Measurements from ENCODE around the gene DLK1. TPM values are rescaled to one million over a fixed set of nuclear protein-coding genes. Genes with fewer than 3 reads are reported as not detected.

DLK1 gene
- total and polyA plus RNA-seq, 2 of the 4 experiments (the other 2 are of a cell fraction), result under 0.01 to 0.07 TPM

DNA sequence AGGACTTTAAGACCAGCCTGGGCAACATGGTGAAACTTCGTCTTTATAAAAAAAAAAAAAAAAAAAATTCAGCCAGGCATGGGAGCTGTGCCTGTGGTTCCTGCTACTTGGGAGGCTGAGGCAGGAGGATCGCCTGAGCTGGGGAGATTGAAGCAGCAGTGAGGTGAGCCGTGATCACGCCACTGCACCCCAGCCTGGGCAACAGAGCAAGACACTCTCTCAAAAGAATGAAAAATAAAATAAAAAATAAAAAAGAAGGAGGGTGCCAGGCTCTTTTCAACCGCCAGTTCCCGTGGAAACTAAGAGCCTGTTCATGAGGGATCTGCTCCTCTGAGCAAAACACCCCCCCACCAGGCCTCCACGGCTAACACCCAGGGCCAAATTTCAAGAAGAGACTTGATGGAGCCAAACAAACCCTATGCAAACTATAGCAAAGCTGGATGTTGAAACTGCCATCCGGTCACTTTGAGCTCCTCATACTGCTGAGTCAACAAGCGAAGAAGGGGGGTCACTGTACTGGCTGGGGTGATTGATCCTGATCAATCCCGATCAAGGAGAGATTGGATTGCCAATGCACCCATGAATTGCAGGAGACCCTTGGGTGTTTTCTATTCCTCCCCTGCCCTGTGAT is 23.4 kb downstream of the DLK1 start:
- Histone ChIP-seq H3K79me1 (ENCODE audit: low read depth in 1 of 2, low read length in 2 of 2) (no peaks in the 10 kb centered on the region), H3K4me1 (ENCODE audit: control insufficient read depth, insufficient read depth, low read length) (peaks cover 7% of the 10 kb centered on the region; the same call in 1 of the 2 replicates), H2AK5ac (ENCODE audit: low read depth, low read length) (no peak overlapping the region), H3K9me3 (ENCODE audit: control insufficient read depth, insufficient read depth, low read length) (no peaks in the 10 kb centered on the region), H2BK5ac (ENCODE audit: low read depth, low read length, poor library complexity, severe bottlenecking) (no peak overlapping the region), H4K91ac (ENCODE audit: insufficient read depth, low read depth, low read length) (no peak overlapping the region), H2BK20ac (ENCODE audit: low read depth, low read length) (no peak overlapping the region), H3K27ac (ENCODE audit: insufficient read depth, low read length) (no peak overlapping the region), H3K27me3 (ENCODE audit: control insufficient read depth, insufficient read depth, low read length) (peaks cover 1% of the 10 kb centered on the region), H3K4me2 (ENCODE audit: low read depth, low read length) (no peak overlapping the region), H3K9ac (ENCODE audit: low read depth, low read length) (no peak overlapping the region), H3K23ac (ENCODE audit: low read depth, low read length) (no peak overlapping the region), H4K5ac (ENCODE audit: low read depth, low read length) (no peak overlapping the region), H3K9me1 (ENCODE audit: insufficient read depth, low read length) (peaks cover 7% of the 10 kb centered on the region), H2AFZ (replicated peaks; ENCODE audit: low read length, poor library complexity) (no peak overlapping the region), H3K4me3 (ENCODE audit: insufficient read depth, low read depth, low read length) (no peak overlapping the region), H3K36me3 (ENCODE audit: control insufficient read depth, insufficient read depth, low read length) (no peaks in the 10 kb centered on the region), H4K8ac (ENCODE audit: low read depth in 2 of 2, low read length in 2 of 2) (no peak overlapping the region), H3K56ac (ENCODE audit: extremely low read depth, insufficient read depth, low read length) (no peak overlapping the region), H3K18ac (ENCODE audit: low read depth, low read length) (no peak overlapping the region), H4K20me1 (ENCODE audit: insufficient read depth, low read length) (no peaks in the 10 kb centered on the region; the same call in none of the 2 replicates), H2BK120ac (ENCODE audit: low read depth, low read length) (no peak overlapping the region), H2BK15ac (ENCODE audit: low read depth, low read length) (no peak overlapping the region), H3K4ac (ENCODE audit: low read depth, low read length) (no peak overlapping the region), H2AK9ac (replicated peaks; ENCODE audit: low read depth, low read length, poor library complexity) (no peak overlapping the region), H3K14ac (replicated peaks; ENCODE audit: low read depth, low read length) (no peak overlapping the region)
- POLR2A ChIA-PET (ENCODE audit: unreplicated experiment), result no interaction called here
- CTCF ChIA-PET, result no interaction called here
- intact Hi-C loops (cut with micrococcal nuclease), result loop anchor here (5.0 kb wide), 1 partner anchor 72 kb away; no protein-coding TSS in a partner anchor
- DNase-seq (no peak), ATAC-seq (ENCODE audit: low read depth) (no peak)
- no TSS peak for BruUV-seq (replicated peaks)
- in situ Hi-C loops (cut with MboI; ENCODE audit: low sequenced_read_pairs), result no loop called here
- no peak for TF ChIP-seq SMC3 (IDR thresholded peaks at IDR 0.05; ENCODE audit: low read depth, low read length)
- TF ChIP-seq, protein P1, sequence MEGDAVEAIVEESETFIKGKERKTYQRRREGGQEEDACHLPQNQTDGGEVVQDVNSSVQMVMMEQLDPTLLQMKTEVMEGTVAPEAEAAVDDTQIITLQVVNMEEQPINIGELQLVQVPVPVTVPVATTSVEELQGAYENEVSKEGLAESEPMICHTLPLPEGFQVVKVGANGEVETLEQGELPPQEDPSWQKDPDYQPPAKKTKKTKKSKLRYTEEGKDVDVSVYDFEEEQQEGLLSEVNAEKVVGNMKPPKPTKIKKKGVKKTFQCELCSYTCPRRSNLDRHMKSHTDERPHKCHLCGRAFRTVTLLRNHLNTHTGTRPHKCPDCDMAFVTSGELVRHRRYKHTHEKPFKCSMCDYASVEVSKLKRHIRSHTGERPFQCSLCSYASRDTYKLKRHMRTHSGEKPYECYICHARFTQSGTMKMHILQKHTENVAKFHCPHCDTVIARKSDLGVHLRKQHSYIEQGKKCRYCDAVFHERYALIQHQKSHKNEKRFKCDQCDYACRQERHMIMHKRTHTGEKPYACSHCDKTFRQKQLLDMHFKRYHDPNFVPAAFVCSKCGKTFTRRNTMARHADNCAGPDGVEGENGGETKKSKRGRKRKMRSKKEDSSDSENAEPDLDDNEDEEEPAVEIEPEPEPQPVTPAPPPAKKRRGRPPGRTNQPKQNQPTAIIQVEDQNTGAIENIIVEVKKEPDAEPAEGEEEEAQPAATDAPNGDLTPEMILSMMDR (conservative IDR thresholded peaks at IDR 0.05; ENCODE audit: low read depth, low read length), result no peak
- TF ChIP-seq POLR2A (IDR thresholded peaks at IDR 0.05; ENCODE audit: low read depth, low read length), result no peak
- TF ChIP-seq, protein P2, sequence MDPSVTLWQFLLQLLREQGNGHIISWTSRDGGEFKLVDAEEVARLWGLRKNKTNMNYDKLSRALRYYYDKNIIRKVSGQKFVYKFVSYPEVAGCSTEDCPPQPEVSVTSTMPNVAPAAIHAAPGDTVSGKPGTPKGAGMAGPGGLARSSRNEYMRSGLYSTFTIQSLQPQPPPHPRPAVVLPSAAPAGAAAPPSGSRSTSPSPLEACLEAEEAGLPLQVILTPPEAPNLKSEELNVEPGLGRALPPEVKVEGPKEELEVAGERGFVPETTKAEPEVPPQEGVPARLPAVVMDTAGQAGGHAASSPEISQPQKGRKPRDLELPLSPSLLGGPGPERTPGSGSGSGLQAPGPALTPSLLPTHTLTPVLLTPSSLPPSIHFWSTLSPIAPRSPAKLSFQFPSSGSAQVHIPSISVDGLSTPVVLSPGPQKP (IDR thresholded peaks at IDR 0.05; ENCODE audit: borderline replicate concordance, low read depth, low read length), result no peak
- TF ChIP-seq RAD21 (IDR thresholded peaks at IDR 0.05; ENCODE audit: low read length), result no peak
- no peak for TF ChIP-seq MXI1 (IDR thresholded peaks at IDR 0.05; ENCODE audit: borderline replicate concordance, low read depth, low read length)
- no peak for TF ChIP-seq CEBPB (IDR thresholded peaks at IDR 0.05; ENCODE audit: low read depth, low read length)
- no peak for TF ChIP-seq RCOR1 (IDR thresholded peaks at IDR 0.05; ENCODE audit: insufficient replicate concordance, low read length)
- no peak for TF ChIP-seq CHD1 (IDR thresholded peaks at IDR 0.05; ENCODE audit: low read depth, low read length)
- no peak for TF ChIP-seq MAFK (IDR thresholded peaks at IDR 0.05; ENCODE audit: low read depth, low read length)
- TF ChIP-seq, protein P3, sequence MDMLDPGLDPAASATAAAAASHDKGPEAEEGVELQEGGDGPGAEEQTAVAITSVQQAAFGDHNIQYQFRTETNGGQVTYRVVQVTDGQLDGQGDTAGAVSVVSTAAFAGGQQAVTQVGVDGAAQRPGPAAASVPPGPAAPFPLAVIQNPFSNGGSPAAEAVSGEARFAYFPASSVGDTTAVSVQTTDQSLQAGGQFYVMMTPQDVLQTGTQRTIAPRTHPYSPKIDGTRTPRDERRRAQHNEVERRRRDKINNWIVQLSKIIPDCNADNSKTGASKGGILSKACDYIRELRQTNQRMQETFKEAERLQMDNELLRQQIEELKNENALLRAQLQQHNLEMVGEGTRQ (IDR thresholded peaks at IDR 0.05; ENCODE audit: low read depth, low read length), result no peak
- no peak for TF ChIP-seq NFE2L2 (IDR thresholded peaks at IDR 0.05; ENCODE audit: low read depth, low read length)
- dilution Hi-C loops (cut with HindIII; ENCODE audit: low sequenced_read_pairs, unreplicated experiment), result no loop called here
- 100% methylated on average over 1 of the region's 10 CpGs; no CpG with 5 or more reads in 1 of the 2 experiments for WGBS, 2 experiments (ENCODE audit: extremely low coverage in 2 of 2, insufficient read length in 1 of 2)
